Posterior vena cava (tissue), 2 donors: ENCODE data around the gene TXNRD2. TPM values are rescaled to one million over a fixed set of nuclear protein-coding genes. Genes with fewer than 3 reads are reported as not detected.

Experiments used
- DNase-seq: peaks from one replicate; pipeline ENCODE4 v3.0.0-alpha.2; 2020; ENCODE audit warnings: low spot score
- intact Hi-C, 2 donors: fragments of 100-400 bp; cut with DNase I; formaldehyde crosslinking; loops; one replicate each; pipeline versions ENCODE4 v1.14.1 to v1.14.2; 2022 to 2023
- long read RNA-seq, 2 donors: library from polyadenylated mRNA; unstranded; transcript quantifications; one replicate each; pipeline ENCODE4 v2.0.0, GENCODE V29; 2020 to 2021
- total RNA-seq, 2 donors: library from RNA; stranded (reverse); fragmentation: NEBNext Ultra II Directional; extraction: Animal tissue kit (Norgen Biotek cat#: 25700); gene quantifications; one replicate each; pipeline ENCODE4 v1.2.1, GENCODE V29; 2021
- donor health status: DM: yes; HTN: yes; CAD: no.
- donor health status: DM: yes; HTN: yes; CAD: no.

TXNRD2 gene
- total RNA-seq: 10 to 100 TPM; 13.9 to 19.2 TPM
- long read RNA-seq, donor 1, partial matches to known transcripts: 4 of 10 reads
- long read RNA-seq, donor 1, other reads (novel, unspliced or antisense): 5 of 10 reads
- long read RNA-seq, donor 2, partial matches to known transcripts: 6 of 32 reads
- long read RNA-seq, donor 2, other reads (novel, unspliced or antisense): 25 of 32 reads

GRCh38 chr22:19941365-19942082, at the start of gene TXNRD2, which contains the start of gene COMT:
Gene TXNRD2 (minus strand): TSS chr22:19941818. CDS start chr22:19941803, 15 bp downstream.
Gene COMT (plus strand): TSS chr22:19941772. CDS start chr22:19962527, 20,755 bp downstream.
- intact Hi-C loops: no loop called here

GRCh38 chr22:19991395-19991644, 49.7 kb upstream of the TXNRD2 start:
- intact Hi-C loops: no loop called here
- DNase-seq: no peak

More at GRCh38 chr22:19941365-19942082, at the start of gene TXNRD2, which contains the start of gene COMT:
- peak; percentile 94 for DNase-seq

DNA sequence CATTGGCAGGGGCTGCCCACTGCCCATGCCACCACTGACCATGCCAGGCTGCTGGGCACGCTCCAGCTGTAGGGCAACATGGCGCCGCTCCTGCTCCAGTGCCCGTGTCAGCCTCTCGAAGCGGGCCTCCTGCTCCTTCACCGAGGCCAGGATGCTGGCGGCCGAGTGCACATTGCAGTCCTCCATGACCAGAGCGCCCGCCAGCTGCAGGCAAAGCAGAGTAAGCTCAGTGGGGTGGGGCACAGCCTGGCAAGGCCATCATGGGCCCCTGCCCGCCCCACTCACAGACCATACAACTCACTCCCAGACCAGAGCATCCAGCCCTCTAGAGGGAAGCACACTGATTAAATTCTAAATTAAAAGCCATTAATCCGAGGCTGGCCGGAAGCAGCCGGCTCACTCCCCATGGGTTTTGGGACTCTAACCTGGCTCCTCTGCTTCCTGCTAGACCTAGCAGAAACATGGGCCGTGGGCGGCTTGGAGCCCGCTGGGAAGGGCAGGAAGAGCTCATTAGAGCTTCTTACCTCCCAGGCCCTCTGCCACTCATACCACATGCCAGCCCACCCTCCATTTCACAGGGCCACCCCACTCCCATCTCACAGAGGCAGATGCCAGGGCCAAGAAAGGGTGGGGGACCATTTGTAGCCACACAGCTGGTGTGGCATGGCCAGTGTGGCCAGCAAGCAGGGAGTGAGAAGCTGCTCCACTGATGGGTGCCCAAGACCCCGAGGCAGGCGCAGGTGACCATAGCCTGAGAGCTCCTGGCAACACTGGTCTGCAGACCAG, 49.2 kb upstream of the TXNRD2 start:
- intact Hi-C loops: no loop called here
- DNase-seq: no peak

DNA sequence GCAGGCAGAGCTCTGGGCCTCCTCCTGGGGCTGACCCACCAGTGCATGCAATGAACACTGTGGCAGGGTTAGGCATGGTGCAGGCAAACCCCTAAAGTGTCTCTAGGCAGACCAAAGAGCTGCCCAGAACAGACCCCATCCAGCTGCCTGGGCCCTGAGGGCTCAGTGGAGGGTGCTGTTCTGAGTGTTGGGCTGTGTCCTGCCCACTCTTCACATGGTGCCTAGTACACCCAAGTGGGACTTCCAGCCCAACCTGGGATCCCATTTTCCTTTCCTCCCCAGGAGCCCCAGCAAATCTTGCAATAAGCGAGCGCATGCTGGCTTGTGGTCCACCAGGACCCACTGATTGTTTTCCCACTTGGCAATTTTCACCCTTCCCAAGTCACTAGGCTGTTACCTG, 48.6 kb upstream of the TXNRD2 start:
- intact Hi-C loops: no loop called here
- no peak for DNase-seq

DNA sequence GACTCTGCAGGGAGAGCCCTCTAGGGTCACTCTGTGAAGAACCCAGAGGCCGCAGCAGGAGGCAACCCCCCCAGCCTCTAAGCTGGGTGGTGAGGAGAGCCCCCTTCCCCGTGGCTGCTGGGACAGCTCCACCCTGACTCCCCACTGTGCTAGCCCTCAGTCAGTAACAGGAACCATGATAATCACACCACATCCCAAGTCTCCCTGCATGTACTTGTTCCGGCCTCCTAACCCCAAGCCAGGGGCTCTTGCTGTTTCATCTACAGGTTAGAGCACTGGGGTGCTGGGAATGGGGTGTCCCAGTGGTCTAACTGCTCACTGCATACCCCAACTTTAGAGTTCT, 48.1 kb upstream of the TXNRD2 start:
- intact Hi-C loops: no loop called here
- DNase-seq: peak; percentile 75

- peak; percentile 79 for DNase-seq
- intact Hi-C loops: no loop called here
Observed at GRCh38 chr22:19988965-19989724, 47.5 kb upstream of the TXNRD2 start.

DNA sequence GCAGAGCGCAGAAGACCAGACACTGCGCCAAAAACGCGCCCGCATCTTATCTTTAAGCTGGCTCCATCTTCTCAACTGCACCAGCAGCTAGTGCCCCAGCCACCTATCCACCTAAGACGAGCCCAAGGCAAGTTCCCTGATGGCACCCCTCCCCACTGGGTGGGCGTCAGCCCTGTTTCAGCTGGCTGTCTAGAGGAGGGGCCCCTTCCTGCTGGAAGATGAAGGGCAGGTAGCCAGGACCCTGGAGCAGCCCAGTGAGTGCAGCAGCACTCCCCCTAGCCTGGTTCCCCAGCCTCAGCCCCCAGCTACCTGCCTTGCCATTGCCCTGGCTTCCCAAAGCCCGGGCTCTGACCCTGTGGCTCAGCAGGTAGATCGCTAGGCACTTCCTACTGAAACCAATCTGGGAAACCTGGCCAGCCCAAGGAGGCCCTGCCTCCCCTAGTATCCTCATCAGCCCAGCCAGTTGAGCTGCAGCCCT, 46.8 kb upstream of the TXNRD2 start:
- no peak for DNase-seq
- intact Hi-C loops: no loop called here

DNA sequence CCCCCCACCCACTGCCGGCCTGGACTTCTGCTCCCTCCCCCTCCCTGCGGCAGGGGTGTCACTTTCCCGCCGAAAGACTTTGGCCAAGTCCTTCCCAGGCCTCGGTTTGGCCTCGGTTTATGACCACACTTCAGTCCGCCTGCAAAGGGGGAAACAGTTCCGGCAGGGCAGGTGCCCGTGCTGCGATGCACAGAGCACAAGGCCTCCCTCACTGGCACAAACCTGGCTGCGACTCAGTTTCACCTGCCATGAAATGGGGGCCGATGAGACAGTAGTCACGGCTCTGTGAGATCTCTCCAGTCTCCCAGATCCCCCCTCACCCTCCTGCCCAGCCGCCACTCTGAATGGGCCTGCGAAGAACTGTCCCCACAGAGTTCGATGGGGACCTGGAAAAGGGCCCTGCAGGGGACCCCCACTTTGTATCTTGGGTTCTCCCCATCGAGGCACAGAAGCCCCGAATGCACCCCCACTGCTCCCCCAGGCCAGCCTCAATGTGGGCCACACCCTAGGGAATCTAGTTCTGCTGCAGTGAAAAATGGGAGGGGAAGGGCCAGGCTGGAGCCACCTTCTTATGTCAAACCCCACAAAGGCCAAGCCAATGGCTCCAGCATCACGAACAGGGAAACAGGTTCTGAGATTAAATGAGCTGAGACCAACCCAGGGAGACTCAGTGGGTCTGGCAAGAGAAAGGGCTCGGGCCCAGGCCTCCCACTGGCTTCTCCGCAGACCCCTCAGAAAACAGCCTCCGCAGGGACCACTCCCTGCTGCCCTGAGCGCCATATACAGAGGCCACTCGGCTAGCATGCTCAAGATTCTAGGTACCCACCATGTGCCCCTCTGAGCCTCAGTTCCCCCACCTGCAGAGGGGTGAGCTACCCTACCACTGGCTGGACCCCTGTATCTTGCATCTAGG, 46.0 kb upstream of the TXNRD2 start:
- intact Hi-C loops: no loop called here
- DNase-seq: no peak

DNA sequence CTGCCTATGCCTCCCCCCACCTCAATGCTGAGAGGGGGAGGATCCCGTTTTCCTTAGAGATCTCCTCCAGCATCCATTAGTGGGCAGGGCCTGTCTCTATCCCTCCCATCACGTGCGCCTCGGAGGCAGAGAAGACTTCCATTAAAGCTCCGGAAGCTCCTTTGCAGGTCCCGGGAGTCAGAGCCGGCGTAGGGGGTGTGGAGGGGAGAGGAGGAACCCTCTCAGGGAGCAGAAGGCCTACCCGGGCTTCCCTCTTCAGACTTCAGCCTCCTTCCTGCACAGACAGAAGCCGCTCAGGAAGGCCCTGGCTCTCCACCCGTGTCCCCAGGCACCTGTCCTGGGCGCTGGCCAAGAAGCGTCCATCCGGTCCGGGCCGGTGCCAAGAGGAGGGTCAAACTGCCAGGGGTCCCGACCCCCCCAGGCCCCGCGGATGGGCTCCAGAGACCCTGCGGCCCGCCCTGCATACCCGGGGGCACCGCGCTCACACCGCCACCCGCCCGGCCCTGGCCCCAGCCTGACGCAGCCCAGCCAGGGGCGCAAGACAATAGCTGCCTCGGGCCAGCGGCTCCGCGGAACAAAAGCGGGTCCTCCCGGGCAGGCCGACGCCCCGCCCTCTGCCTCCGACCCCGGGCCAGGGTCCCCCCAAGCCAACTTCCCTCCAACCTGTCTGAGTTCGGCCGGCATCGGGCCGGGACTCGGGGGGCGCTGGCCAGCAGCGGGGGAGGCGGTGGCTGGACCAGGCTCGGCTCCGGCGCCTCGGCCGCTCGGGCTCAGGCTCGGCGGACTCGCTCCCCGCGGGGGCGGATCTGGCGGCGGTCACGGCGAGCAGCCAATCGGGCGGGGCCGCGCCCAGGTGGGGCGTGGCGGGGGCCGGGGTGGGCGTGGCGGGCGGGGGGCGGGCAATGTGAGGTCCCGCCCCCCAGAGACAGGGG, 45.1 kb upstream of the TXNRD2 start:
- DNase-seq: peak; percentile 93
- intact Hi-C loops: no loop called here

GRCh38 chr22:19986011-19986409, 44.4 kb upstream of the TXNRD2 start:
- DNase-seq: peak; percentile 34
- intact Hi-C loops: no loop called here

DNA sequence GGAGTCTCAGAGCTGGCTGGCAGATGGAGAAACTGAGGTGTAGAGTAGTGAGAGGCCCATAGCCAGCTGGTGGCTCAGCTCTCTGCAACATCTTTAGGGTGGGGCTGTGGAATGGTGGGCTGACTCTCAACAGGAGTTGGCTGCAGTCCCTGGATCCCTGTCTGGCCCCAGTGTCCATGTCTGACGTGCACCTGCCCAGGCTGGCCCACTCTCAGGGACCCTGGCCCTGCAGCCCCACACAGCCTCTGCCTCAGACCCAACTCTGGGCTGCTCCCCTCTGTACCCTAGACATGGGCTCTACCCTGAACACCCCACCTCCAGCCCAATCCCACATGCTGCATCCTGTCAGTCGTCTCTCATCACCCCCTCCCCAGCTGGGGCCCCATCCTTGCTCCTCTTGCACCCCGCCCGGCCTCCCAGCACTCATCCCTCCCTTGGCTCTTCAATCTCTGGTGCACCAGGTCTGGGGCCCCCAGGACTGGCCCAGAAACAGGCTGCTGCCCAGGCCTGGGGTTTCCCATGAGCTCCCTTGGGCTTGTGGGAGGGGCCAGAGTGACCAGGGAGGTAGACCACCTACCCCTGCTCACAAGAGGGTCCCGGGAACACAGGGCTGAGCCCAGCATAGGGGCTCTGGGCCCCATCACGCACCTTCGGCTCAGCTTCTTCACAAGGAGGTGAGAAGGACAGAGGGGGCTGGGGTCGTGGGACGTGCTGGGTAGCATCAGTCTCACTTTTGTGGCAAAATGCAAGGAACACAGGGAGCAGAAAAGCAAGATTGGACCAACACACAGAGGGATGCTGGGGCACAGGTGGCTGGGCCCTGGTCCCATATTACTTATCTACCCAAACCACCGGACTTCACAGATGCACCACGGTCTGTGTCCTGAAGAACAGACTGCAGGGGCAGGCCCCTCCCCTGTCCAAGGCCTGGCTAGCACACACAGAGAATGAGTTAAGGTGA, 43.5 kb upstream of the TXNRD2 start:
- DNase-seq: peak; percentile 61
- intact Hi-C loops: no loop called here

GRCh38 chr22:19984201-19984753, 42.7 kb upstream of the TXNRD2 start:
- peak; percentile 82 for DNase-seq
- intact Hi-C loops: no loop called here

- intact Hi-C loops: no loop called here
- DNase-seq: peak; percentile 77
Observed at GRCh38 chr22:19983741-19984140, 42.1 kb upstream of the TXNRD2 start.

DNA sequence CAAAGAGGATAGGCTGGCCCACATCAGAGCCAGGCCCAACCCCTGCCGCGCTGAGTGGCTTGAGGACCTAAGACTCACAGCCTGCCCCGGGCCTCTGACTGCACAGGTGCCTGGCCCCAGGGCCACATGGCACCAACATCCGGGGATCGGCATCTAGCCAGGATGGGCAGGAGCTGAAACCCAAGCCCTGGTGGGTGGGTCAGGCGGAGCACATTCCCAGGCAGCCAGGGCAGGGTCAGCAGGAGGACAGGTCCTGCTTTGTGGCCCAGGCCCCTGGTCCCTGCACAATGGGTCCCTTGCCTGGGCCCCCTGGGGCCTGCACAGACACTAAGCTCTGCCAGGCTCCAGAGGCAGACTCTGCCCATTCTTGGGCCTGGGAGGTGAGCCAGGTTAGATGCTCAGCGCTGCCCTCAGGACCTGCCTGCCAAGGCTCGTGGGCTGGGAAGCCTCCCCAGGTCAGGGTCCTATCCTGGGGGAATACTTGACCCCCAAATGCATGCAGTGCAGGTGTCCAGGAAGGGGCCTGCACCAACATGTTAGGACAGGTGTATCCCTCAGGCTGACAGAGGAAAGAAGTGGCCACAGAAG, 41.5 kb upstream of the TXNRD2 start:
- intact Hi-C loops: no loop called here
- peak; percentile 68 for DNase-seq

DNA sequence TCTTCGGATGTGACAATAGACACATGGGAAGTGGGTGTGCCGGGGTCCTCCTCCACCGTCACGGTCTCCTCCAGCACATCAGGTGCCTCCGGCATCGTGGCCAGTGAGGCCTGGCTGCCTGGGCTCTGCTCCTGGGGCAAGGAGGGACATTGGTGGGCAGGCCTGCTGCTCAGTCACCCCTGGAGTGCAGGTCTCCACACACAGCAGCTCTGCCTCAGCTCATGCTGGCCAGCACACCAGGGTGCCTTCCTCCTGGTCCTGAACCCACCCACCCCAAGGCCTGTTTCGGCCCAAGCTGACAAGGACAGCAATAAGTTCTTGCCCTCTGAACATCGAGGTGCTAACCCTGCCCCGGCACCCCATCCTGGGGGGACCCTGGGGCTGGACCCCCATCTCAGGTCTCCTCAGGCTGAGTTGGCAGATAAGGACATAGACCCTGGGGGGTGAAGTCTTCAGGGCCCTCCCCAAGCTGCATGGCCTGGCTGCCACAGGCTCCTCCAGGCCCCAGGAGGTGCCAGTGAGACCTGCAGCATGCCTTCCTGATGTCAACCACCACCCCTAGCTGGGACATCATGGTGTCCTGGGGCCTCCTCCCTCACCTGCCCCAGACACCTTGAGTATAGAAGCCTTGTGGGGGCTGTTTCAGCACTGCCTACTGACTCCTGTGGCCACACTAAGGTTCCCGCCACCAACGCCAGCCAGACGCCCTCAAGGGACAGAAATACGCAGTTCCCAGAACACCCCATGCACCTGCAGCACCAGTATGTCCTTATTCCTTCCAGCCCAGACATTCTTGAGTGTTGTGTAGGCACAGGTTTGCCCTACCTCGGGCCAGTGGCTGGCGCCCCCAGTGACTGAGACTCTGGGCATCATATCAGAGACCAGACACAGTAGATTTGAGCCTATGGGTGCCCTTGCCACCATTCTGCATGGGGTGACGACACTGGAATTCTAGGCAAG, 40.6 kb upstream of the TXNRD2 start:
- DNase-seq: peak; percentile 69
- intact Hi-C loops: no loop called here
